Nucleus accumbens (tissue), 56 donors: ENCODE results near the gene PNMA6E.

Source experiments
- DNase-seq, 56 donors: peaks; one replicate each; lab custom pipeline; 2025; lab: John Stamatoyannopoulos, UW

The PNMA6E gene

DNA sequence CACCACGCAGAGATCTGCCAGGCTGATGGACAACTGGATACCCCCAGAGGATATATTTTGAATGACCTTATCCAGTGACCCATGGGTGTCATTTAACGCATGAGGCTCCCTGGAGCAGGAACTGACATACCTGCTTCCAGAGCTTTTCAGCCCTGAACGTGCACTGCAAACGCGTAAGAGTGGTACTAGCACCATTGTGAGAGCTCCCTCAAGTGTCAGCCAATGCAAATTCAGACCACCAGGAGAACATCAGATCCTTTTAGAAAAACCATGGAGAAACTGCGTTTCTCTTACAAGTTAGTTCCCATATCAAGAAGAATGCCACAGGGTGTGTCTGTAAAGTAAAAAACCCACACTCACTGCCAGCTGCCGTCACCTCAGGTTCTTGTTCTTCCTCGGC is 37.4 kb upstream of the PNMA6E start:
- peak in 13 of 56 donors; percentile 1 to 43 (median 4) for DNase-seq

- DNase-seq: no peak
Observed at GRCh38 chrX:153435845-153436244, 34.7 kb upstream of the PNMA6E start.

DNA sequence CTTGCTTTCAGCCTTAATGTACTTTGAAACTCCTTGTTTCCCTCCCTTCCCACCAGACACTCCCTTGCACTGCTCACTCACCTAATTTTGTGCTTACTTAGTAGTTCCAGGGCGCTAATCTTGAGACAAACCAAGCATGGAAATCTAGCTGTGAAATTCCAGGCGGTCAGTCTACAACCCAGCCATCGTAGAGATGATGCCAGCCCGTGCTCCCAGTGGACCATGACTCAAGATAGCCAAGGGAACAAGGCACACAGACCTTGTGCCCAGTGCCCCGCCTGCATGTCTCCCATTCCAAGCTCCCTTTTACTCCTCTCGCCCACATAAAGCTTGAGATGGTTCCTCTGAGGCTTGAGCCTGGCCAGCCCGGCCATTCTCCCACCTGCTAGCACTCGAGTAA is 33.7 kb upstream of the PNMA6E start:
- no peak for DNase-seq

DNA sequence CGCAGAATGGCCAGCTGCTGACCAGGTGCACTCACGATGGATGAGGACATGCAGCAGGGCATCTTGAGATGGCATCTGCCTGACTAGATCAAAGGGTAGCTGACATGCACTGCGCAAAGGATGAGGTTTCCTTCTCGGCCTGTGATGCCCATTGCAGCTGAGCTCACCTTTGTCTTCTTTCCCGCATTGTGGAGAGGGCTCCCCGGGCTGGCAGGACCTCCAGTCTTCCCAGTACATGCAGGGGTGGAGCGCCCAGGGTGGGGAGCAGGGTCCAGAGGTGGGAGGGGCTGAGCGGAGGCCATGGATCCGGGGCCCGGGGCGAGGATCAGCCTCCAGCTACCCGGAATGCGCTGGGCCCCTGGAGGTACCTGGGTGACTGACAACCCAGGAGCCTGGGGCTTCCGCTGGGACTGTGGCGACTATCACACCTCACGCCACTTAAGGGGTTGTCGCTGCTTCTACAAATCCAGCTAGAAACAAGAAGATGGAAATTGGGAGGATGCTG is 32.7 kb upstream of the PNMA6E start:
- no peak for DNase-seq

GRCh38 chrX:153433161-153433680 is 32.1 kb upstream of the PNMA6E start:
- no peak for DNase-seq

DNA sequence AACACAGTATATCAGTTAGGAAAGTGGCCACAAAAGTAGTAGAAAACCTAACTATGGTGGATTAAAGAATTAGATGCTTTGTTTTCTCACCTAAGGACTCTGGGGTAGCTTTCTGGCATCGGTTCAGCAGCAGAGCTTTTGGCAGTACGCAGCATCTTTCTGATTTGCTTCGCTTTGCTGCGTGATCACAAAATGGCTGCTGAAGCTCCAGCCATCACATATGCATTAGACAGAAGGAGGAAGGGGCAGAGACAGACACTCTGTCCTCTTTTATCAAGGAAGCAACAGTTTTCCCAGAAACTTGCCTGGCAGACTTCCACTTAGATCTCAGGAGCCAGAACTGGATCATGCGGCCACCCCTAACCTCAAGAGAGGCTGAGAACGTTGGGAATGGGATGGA is 29.6 kb upstream of the PNMA6E start:
- no peak for DNase-seq

DNA sequence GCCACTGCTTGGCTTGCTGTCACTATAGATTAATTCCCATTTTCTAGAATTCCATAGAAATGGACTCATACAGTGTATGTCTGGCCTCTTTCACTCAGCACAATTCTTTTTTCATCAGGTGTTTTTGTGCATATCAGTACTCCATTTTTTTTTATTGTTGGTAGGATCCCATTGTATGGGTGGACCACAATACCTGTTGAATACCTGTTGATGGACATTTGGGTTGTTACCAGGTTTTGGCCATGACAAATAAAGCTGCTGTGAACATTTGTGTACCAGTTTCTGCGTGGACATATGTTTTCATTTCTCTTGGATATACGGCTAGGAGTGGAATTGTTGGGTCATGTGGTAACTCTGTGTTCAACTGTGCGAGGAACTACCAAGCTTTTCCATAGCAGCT is 25.1 kb upstream of the PNMA6E start:
- no peak for DNase-seq

DNA sequence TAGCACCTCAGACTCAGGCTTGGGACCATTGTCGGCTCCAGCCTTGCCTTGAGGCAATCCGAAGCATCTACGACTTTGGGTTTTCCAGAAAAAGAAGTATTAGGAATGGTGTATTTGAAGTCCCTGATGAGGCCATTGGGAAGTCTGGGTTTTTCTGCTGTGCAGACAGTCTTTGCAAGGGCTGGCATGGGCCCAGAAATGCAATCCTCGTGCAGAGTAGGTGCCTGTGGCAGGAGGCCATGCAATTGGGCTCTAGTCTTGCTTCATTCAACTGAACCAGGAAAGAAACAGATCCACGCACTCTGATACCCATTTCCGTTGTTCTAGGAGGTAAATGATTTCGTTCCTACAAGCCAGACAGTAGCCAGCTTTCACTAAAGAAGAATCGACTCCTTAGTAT is 22.5 kb upstream of the PNMA6E start:
- DNase-seq: peak in 1 of 56 donors; percentile 1

- no peak for DNase-seq
Observed at GRCh38 chrX:153421856-153422255, 20.7 kb upstream of the PNMA6E start.

DNA sequence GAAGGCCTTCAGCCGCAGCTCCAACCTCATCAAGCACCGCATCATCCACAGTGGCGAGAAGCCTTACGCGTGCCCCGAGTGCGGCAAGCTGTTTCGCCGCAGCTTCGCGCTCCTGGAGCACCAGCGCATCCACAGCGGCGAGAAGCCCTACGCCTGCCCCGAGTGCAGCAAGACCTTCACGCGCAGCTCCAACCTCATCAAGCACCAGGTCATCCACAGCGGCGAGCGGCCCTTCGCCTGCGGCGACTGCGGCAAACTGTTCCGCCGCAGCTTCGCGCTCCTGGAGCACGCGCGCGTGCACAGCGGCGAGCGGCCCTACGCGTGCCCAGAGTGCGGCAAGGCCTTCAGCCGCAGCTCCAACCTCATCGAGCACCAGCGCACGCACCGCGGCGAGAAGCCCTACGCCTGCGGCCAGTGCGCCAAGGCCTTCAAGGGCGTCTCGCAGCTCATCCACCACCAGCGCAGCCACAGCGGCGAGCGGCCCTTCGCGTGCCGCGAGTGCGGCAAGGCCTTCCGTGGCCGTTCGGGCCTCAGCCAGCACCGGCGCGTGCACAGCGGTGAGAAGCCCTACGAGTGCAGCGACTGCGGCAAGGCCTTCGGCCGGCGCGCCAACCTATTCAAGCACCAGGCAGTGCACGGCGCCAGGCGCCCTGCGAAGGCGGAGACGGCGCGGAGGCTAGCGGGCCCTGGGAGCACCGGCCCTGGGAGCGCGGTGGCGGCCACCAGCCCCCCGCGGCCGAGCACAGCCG is 19.9 kb upstream of the PNMA6E start:
- no peak for DNase-seq

DNA sequence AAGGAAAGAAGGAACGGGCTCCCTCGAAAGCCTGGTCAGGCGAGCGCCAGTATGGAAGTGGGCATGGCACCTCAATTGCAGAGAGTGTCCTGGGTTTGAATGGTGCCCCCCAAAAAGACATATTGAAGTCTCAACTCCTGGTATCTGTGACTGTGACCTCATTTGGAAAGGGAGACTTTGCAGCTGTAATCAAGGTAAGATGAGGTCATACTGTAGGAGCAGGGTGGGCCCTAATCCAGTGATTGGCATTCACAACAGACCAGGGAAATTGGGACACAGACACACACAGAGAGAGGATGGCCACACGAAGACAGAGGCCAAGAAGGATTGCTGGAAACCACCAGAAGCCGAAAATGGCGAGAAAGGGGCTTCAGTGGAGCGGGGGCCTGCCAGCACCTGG is 16.5 kb upstream of the PNMA6E start:
- DNase-seq: no peak

DNA sequence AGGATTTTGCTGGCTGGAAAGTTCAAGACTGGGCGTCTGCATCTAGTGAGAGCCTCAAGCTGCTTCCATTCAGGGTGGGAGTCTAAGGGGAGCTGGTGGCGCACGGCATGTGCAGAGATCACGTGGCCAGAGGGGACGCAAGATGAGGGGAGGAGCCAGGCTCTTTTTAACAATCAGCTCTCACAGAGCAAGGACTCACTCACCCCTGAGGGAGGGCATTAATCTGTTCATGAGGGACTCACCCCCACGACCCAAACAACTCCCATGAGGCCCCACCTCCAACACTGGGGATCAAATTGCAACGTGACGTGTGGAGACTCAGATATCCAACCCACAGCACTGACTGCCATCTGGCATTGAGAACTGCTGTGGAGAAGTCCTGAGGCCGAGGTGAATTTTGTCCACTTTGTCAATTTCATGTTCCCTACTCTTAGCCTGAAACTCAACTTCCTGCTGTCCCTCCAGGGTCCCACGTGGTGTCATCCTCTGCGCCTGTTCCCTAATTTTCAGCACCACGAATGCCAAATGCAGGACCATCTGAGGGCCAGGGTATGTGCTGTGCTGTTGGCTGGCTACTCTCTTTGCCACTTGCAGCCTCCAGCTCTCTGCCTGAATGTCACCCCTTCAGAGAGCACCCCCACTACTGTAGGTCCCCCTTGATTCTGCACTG is 15.8 kb upstream of the PNMA6E start:
- DNase-seq: no peak

DNA sequence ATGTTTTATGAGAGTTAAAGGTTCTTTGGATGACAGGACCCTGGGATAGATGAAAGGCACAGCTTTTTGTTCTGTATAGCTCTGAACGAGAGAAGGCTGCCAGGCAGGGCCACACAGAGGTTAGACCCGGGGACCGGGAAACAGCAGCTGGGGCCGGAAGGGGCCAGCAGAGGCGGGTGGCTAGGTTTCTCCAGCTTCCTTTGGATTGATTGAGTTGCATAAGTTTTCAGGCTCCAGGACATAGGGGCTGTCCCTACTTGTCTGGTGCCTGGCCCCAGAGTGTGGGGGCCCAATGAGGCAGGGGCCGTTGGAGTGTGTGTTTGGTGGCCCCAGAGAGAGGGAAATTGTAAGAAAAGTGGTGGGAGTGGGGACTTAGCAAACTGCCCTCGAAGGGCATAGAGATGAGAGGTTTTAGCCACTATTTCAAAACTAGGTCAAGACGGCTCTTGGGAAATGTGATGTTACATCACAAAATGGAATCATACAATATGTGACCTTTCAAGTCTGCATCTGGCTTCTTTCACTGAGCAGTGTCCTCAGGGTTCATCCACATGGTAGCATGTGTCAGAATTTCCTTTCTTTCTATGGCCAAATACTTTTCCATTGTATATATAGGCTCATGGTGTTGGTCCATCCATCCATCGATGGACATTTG is 13.8 kb upstream of the PNMA6E start:
- DNase-seq: no peak

DNA sequence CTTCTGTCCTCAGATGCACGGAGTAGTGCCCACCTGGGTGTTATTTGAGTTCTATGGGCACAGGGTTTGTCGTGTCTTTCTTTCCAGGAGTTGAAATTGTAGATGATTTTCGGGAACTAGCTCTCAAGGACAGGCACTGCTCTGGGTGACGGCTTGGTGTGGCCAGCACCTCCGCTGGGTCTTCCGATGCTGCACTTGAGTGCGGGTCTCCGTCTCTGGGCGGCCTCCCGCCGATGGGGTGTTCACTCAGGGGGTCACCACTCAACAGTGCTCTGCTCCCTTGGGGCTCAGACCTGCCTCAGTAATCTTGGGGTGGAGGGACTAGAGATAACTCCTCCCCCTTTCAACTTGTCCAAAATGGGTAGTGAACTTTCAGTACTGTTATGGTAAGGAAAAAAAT is 12.6 kb upstream of the PNMA6E start:
- no peak for DNase-seq

GRCh38 chrX:153412746-153413720 is 11.9 kb upstream of the PNMA6E start:
- no peak for DNase-seq

GRCh38 chrX:153411988-153412574 is 10.9 kb upstream of the PNMA6E start:
- no peak for DNase-seq

DNA sequence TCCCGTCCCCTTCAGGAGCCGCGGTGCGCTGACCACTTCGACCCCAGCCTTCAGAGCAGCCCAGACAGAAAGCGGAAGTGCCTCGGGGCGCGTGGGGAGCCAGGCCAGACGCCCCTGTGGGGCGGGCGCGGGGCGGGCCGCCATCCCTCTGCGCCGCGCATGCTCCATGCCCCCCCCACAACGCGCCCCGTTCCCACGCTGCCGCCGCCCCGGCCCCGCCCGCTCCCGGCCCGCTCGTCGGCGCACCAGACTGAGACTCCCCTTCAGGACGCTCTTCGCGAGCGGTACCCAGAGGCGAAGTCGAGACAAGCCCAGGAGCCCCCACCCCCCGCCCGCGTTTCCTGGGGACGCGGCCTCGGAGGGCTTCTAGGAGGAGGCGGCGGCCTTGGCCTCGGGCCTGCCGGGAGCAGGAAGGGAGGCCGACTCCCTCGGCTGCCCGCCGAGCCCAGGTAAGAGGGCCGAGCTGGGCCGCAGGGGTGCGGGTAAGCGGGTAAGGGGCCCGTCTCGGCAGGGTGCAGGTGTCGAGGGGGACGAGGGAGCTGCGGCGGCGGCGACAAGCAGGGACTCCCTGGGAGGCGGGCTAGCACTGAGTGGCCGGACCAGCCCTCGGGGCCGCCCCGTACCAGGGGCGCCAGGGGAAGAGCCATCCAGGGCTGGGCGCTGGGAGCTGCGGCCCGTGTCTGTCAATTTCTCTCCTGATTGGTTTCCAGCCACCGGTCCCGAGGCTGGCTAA is 10.3 kb upstream of the PNMA6E start, which contains the start of gene ZFP92:
Gene ZFP92 (plus strand): TSS at position 218 of the 733 bp plus-strand sequence. CDS start 6,851 bp downstream, outside the sequence.
- DNase-seq: peak in 17 of 56 donors; percentile 1 to 38 (median 11)

DNA sequence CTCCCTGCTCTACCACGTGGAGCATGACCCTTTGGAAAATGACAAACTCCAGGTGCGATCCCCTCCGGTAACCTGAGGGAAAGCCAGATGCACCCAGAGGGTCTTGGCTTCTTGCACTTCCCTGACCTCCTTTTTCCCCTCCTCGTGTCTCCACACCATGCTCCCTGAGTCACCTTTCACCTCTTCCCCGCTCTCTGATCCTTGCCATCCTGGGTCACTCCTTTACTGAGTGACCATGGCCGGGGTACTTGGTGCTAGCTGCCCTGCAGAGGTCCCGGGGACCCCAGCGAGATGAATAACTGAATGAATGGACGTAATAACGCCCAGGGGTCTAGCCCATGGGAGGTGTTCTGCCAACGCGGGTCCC is 9.7 kb upstream of the PNMA6E start:
- DNase-seq: no peak

GRCh38 chrX:153410373-153410772 is 9.2 kb upstream of the PNMA6E start:
- DNase-seq: no peak
